K562 (cell line): ENCODE data around the gene CDK5RAP3. TPM values are rescaled to one million over a fixed set of nuclear protein-coding genes. Genes with fewer than 3 reads are reported as not detected.
A peak's percentile ranks its signal among the peaks of the same experiment; 100 is the strongest.

Experiments used
- CC2D1A ChIP-seq: fragments of 450-650 bp; IDR thresholded peaks from 2 replicates; pipeline ENCODE4 v1.6.1; 2017; ENCODE audit warnings: mild to moderate bottlenecking
- CHCHD3 ChIP-seq: fragments of 250-450 bp; sonication (Bioruptor Pico); IDR thresholded peaks from 2 replicates; pipeline ENCODE4 v2.1.2; 2022; ENCODE audit warnings: mild to moderate bottlenecking
- CREM ChIP-seq: IDR thresholded peaks from 2 replicates; pipeline ENCODE4 v1.6.1; 2014; ENCODE audit warnings: antibody characterized with exemption, low read depth
- HSF4 ChIP-seq: fragments of 250-450 bp; sonication (Bioruptor Pico); IDR thresholded peaks from 2 replicates; pipeline ENCODE4 v2.1.2; 2022; ENCODE audit warnings: mild to moderate bottlenecking, moderate library complexity, borderline replicate concordance
- KAT8 ChIP-seq: fragments of 450-650 bp; IDR thresholded peaks from 2 replicates; pipeline ENCODE4 v1.6.1; 2016; ENCODE audit warnings: low read depth, mild to moderate bottlenecking
- MTA1 ChIP-seq: fragments of 450-650 bp; IDR thresholded peaks from 2 replicates; pipeline ENCODE4 v1.6.1; 2017; ENCODE audit warnings: borderline replicate concordance
- NUFIP1 ChIP-seq: fragments of 450-650 bp; IDR thresholded peaks from 2 replicates; pipeline ENCODE4 v1.6.1; 2018; ENCODE audit not compliant: partially characterized antibody
- PHB ChIP-seq: fragments of 250-450 bp; sonication (Bioruptor Pico); IDR thresholded peaks from 2 replicates; pipeline ENCODE4 v1.5.0; 2021
- POLR3A ChIP-seq: IDR thresholded peaks from 2 replicates; pipeline ENCODE4 v1.6.1; 2011; ENCODE audit warnings: borderline replicate concordance, mild to moderate bottlenecking, moderate library complexity; ENCODE audit not compliant: insufficient read length, insufficient read depth; ENCODE audit errors: extremely low read depth
- SUPT5H ChIP-seq: fragments of 450-650 bp; IDR thresholded peaks from 2 replicates; pipeline ENCODE4 v1.6.1; 2016
- TCFL5 ChIP-seq: fragments of 250-450 bp; sonication (Bioruptor Pico); conservative IDR thresholded peaks from 2 replicates; pipeline ENCODE4 v1.6.1; 2021; ENCODE audit warnings: mild to moderate bottlenecking, moderate library complexity, matching md5 sums
- TEAD1 ChIP-seq, 2 experiments: fragments of 450-650 bp in 1 of 2; sonication (generic) in 1 of 2; formaldehyde crosslinking; IDR thresholded peaks; 2 replicates each; pipeline versions ENCODE4 v1.4.0 to v1.8.0; 2020 to 2022; ENCODE audit warnings: mild to moderate bottlenecking in 2 of 2, missing genetic modification reagents in 1 of 2
- ZNF444 ChIP-seq: fragments of 250-450 bp; sonication (Bioruptor Pico); IDR thresholded peaks from 2 replicates; pipeline ENCODE4 v1.4.0; 2020; ENCODE audit warnings: mild to moderate bottlenecking, moderate library complexity
- ZNF589 ChIP-seq: fragments of 200-800 bp; sonication (Bioruptor generic); IDR thresholded peaks from 2 replicates; pipeline ENCODE4 v1.6.1; 2016; ENCODE audit warnings: low read depth, missing genetic modification characterization, missing compliant biosample characterization
- ZNF75A ChIP-seq: fragments of 450-650 bp; formaldehyde crosslinking; IDR thresholded peaks from 2 replicates; pipeline ENCODE4 v1.4.0; 2020; ENCODE audit warnings: mild to moderate bottlenecking
- polyA plus RNA-seq, 8 experiments: library from polyadenylated mRNA; depleted of rRNA in 4 of 8; stranded (reverse) in 5 of 8; unstranded in 3 of 8; fragments of >200 nt; fragmentation: Nextera tagmentation in 2 of 8; fragmentation: Illumina TruSeq in 1 of 8; extraction: Ambion mirVana in 2 of 8; extraction: Trizol in 1 of 8; gene quantifications; 2 replicates each; pipeline versions ENCODE4 v1.2.1 to v1.2.3, GENCODE V29; 2011 to 2014; ENCODE audit warnings: inconsistent platforms in 1 of 8, missing spikeins in 1 of 8
- total RNA-seq, 7 experiments: library from RNA; depleted of rRNA in 6 of 7; stranded (reverse); fragments of >200 nt in 6 of 7; fragmentation: Illumina TruSeq in 2 of 7; extraction: Trizol in 2 of 7; gene quantifications; 2 replicates each; pipeline versions ENCODE4 v1.2.1 to v1.2.3, GENCODE V29; 2011 to 2021; ENCODE audit warnings: low replicate concordance in 1 of 7
- TF ChIP-seq, protein P1 (sequence below): IDR thresholded peaks from 2 replicates; pipeline ENCODE4 v1.6.1; 2011; ENCODE audit warnings: borderline replicate concordance, low read depth, mild to moderate bottlenecking, moderate library complexity, low read length; ENCODE audit not compliant: insufficient read depth, poor library complexity, severe bottlenecking
- TF ChIP-seq, protein P2 (sequence below): fragments of 450-650 bp; formaldehyde crosslinking; IDR thresholded peaks from 2 replicates; pipeline ENCODE4 v1.4.0; 2022; ENCODE audit warnings: missing genetic modification characterization
- TF ChIP-seq, protein P3 (sequence below): sonication (generic); IDR thresholded peaks from 2 replicates; pipeline ENCODE4 v1.6.1; 2016
- TF ChIP-seq, protein P4 (sequence below), 2 experiments: fragments of 450-650 bp in 1 of 2; sonication (generic) in 1 of 2; formaldehyde crosslinking in 1 of 2; IDR thresholded peaks in 1 of 2; conservative IDR thresholded peaks in 1 of 2; 2 replicates each; pipeline versions ENCODE4 v1.6.1 to v1.8.1; 2016 to 2023; ENCODE audit warnings: mild to moderate bottlenecking in 2 of 2, moderate library complexity in 2 of 2, inconsistent platforms in 1 of 2, missing genetic modification reagents in 1 of 2
- TF ChIP-seq, protein P5 (sequence below): sonication (generic); formaldehyde crosslinking; IDR thresholded peaks from 2 replicates; pipeline ENCODE4 v1.8.0; 2022; ENCODE audit warnings: mild to moderate bottlenecking, missing genetic modification reagents
- TF ChIP-seq, protein P6 (sequence below), 2 experiments: fragments of 450-650 bp in 1 of 2; sonication (generic) in 1 of 2; formaldehyde crosslinking; conservative IDR thresholded peaks; 2 replicates each; pipeline versions ENCODE4 v1.4.0 to v1.8.1; 2020 to 2022; ENCODE audit warnings: mild to moderate bottlenecking in 1 of 2, missing genetic modification reagents in 1 of 2

Gene CDK5RAP3
- total and polyA plus RNA-seq, 9 of the 15 experiments (the other 6 are each of a cell fraction or from before 2014, with no cell fraction given): 44.2 to 202 (median 91.5) TPM

DNA sequence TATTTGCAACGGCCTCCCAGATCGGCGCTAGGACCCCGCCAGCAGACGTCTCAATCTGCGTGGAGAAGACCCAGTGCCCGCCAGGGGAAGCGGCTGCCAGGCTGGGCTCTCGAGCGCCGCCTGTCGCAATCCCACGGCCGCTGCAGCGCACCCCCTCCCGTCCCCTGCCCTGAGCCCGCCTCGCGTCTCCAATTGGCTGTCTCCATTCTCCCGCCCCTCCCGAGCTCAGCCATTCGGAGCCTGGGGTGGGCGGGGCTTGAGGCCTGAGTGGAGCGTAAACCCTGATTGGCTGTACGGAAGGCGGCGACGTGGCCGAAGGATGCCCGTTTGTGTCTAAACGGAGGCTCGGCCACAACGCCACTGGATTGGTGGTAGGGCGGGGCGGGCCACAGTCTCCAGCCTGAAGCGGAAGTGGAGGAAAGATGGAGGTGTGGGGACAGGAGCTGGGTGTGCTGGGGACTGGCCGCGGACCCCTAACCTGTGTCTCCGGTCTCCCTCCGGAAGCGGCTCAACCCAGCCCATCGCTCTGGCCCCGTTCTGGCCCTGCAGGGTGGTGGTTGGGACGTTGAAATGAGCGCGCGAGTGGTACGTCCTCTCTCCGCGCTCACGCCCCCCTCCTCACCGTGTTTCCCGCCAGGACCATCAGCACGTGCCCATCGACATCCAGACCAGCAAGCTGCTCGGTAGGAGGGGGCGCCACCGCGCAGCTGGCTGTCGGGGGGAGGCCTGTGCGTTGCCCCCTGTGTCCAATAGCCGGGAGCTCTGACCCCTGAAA is at the start of gene CDK5RAP3 (continued):
- TF ChIP-seq, protein P1, sequence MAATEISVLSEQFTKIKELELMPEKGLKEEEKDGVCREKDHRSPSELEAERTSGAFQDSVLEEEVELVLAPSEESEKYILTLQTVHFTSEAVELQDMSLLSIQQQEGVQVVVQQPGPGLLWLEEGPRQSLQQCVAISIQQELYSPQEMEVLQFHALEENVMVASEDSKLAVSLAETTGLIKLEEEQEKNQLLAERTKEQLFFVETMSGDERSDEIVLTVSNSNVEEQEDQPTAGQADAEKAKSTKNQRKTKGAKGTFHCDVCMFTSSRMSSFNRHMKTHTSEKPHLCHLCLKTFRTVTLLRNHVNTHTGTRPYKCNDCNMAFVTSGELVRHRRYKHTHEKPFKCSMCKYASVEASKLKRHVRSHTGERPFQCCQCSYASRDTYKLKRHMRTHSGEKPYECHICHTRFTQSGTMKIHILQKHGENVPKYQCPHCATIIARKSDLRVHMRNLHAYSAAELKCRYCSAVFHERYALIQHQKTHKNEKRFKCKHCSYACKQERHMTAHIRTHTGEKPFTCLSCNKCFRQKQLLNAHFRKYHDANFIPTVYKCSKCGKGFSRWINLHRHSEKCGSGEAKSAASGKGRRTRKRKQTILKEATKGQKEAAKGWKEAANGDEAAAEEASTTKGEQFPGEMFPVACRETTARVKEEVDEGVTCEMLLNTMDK: no peak
- TF ChIP-seq PHB (CRISPR knock-in tag) (no peak), CHCHD3 (CRISPR knock-in tag) (no peak), MTA1 (peak; percentile 73; the same call in 1 of the 2 replicates), POLR3A (no peak), CC2D1A (no peak), CREM (peak; percentile 82), HSF4 (CRISPR knock-in tag) (peak; percentile 55; the same call in 1 of the 2 replicates), TEAD1 (CRISPR knock-in tag; IDR thresholded peaks at IDR 0.05) (peak in 1 of 2 experiments; percentile 85; a peak in 2 of 4 replicates), NUFIP1 (no peak), KAT8 (no peak), ZNF589 (CRISPR knock-in tag) (0 out of 2 replicates have a peak, but pooled peaks have one; percentile 42), SUPT5H (peak; percentile 91), TCFL5 (CRISPR knock-in tag) (no peak), ZNF444 (CRISPR knock-in tag) (no peak), ZNF75A (CRISPR knock-in tag) (no peak)
- TF ChIP-seq, protein P2, sequence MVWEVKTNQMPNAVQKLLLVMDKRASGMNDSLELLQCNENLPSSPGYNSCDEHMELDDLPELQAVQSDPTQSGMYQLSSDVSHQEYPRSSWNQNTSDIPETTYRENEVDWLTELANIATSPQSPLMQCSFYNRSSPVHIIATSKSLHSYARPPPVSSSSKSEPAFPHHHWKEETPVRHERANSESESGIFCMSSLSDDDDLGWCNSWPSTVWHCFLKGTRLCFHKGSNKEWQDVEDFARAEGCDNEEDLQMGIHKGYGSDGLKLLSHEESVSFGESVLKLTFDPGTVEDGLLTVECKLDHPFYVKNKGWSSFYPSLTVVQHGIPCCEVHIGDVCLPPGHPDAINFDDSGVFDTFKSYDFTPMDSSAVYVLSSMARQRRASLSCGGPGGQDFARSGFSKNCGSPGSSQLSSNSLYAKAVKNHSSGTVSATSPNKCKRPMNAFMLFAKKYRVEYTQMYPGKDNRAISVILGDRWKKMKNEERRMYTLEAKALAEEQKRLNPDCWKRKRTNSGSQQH (CRISPR knock-in tag): peak; percentile 50; the same call in 1 of the 2 replicates
- TF ChIP-seq, protein P3, sequence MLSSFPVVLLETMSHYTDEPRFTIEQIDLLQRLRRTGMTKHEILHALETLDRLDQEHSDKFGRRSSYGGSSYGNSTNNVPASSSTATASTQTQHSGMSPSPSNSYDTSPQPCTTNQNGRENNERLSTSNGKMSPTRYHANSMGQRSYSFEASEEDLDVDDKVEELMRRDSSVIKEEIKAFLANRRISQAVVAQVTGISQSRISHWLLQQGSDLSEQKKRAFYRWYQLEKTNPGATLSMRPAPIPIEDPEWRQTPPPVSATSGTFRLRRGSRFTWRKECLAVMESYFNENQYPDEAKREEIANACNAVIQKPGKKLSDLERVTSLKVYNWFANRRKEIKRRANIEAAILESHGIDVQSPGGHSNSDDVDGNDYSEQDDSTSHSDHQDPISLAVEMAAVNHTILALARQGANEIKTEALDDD: no peak
- TF ChIP-seq, protein P4, sequence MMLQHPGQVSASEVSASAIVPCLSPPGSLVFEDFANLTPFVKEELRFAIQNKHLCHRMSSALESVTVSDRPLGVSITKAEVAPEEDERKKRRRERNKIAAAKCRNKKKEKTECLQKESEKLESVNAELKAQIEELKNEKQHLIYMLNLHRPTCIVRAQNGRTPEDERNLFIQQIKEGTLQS (IDR thresholded peaks at IDR 0.05): no peak
- TF ChIP-seq, protein P4 (CRISPR knock-in tag; conservative IDR thresholded peaks at IDR 0.05): peak; percentile 68; the same call in 1 of the 2 replicates
- TF ChIP-seq, protein P5, sequence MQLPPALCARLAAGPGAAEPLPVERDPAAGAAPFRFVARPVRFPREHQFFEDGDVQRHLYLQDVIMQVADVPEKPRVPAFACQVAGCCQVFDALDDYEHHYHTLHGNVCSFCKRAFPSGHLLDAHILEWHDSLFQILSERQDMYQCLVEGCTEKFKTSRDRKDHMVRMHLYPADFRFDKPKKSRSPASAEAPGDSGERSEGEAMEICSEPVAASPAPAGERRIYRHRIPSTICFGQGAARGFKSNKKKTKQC: peak; percentile 97
- TF ChIP-seq, protein P6, sequence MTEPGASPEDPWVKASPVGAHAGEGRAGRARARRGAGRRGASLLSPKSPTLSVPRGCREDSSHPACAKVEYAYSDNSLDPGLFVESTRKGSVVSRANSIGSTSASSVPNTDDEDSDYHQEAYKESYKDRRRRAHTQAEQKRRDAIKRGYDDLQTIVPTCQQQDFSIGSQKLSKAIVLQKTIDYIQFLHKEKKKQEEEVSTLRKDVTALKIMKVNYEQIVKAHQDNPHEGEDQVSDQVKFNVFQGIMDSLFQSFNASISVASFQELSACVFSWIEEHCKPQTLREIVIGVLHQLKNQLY (CRISPR knock-in tag; conservative IDR thresholded peaks at IDR 0.05): peak in 1 of 2 experiments; percentile 91; a peak in 2 of 4 replicates
